Endothelial cell of umbilical vein (primary cell): ENCODE measurements around the gene HOXA4. TPM values are rescaled to one million over a fixed set of nuclear protein-coding genes. Genes with fewer than 3 reads are reported as not detected.
A peak's percentile ranks its signal among the peaks of the same experiment; 100 is the strongest.

Experiments used
- BruUV-seq: library from RNA; stranded (reverse); fragments of 400-500 nt; replicated peaks from 2 replicates; lab custom pipeline; 2021; lab: Mats Ljungman, UMichigan
- CTCF ChIA-PET: fragments of 300-600, 350-600 bp; sonication (Branson Sonifier 250); formaldehyde crosslinking; loops from one replicate; lab custom pipeline; 2021; ENCODE audit warnings: antibody characterized with exemption, inconsistent platforms; lab: Charles Lee
- POLR2A ChIA-PET: fragments of 300-600, 350-600 bp; sonication (Branson Sonifier 250); formaldehyde crosslinking; loops from one replicate; lab custom pipeline; 2021; ENCODE audit warnings: antibody characterized with exemption, inconsistent platforms; lab: Charles Lee
- DNase-seq: peaks from one replicate; pipeline ENCODE4 v3.0.0-alpha.2; 2011; ENCODE audit warnings: low read depth, low spot score
- FAIRE-seq: peaks from 2 replicates; lab custom pipeline; 2011; peaks lifted over from hg19 to GRCh38; lab: Jason Lieb, UNC
- H2AFZ ChIP-seq: 2 replicates; pipeline ENCODE4 v1.6.0; 2012; ENCODE audit warnings: low read depth, low read length, control low read depth, inconsistent platforms
- H3K27ac ChIP-seq: 2 replicates; pipeline ENCODE4 v1.5.1; 2011; ENCODE audit warnings: low read depth, mild to moderate bottlenecking, control low read depth, low read length, moderate library complexity; ENCODE audit not compliant: insufficient read depth
- H3K27me3 ChIP-seq, 2 experiments: 2 replicates each; pipeline versions ENCODE4 v1.6.0 to v1.6.1; 2011; ENCODE audit warnings: low read length in 2 of 2, mixed read lengths in 1 of 2; ENCODE audit not compliant: control insufficient read depth in 2 of 2, insufficient read depth in 2 of 2
- H3K36me3 ChIP-seq, 2 experiments: 2 replicates in 1 of 2; 3 replicates in 1 of 2; pipeline ENCODE4 v1.5.1; 2011; ENCODE audit warnings: low read length in 2 of 2, mild to moderate bottlenecking in 1 of 2, moderate library complexity in 1 of 2; ENCODE audit not compliant: control insufficient read depth in 2 of 2, insufficient read depth in 2 of 2; ENCODE audit errors: extremely low read depth in 1 of 2
- H3K4me1 ChIP-seq: 3 replicates; pipeline ENCODE4 v1.5.1; 2011; ENCODE audit warnings: mild to moderate bottlenecking, low read length; ENCODE audit not compliant: control insufficient read depth, insufficient read depth; ENCODE audit errors: extremely low read depth
- H3K4me2 ChIP-seq: 2 replicates; pipeline ENCODE4 v1.6.1; 2011; ENCODE audit warnings: low read length, control low read depth, mixed read lengths; ENCODE audit not compliant: insufficient read depth
- H3K4me3 ChIP-seq, 3 experiments: fragments of 200-600 bp in 1 of 3; sonication (generic), shearing (Covaris generic) in 1 of 3; replicated peaks in 1 of 3; 2 replicates each; pipeline ENCODE4 v1.5.1; 2011 to 2016; ENCODE audit warnings: control low read depth in 3 of 3, low read length in 3 of 3, mild to moderate bottlenecking in 2 of 3, inconsistent platforms in 1 of 3, low read depth in 1 of 3, moderate library complexity in 1 of 3; ENCODE audit not compliant: insufficient read depth in 1 of 3
- H3K79me2 ChIP-seq: 2 replicates; pipeline ENCODE4 v1.6.0; 2012; ENCODE audit warnings: low read length, inconsistent platforms; ENCODE audit not compliant: control insufficient read depth, insufficient read depth
- H3K9ac ChIP-seq: replicated peaks from 2 replicates; pipeline ENCODE3; 2011; ENCODE audit warnings: low read length, control low read depth; ENCODE audit not compliant: insufficient read depth; ENCODE audit errors: extremely low read depth
- H3K9me1 ChIP-seq: replicated peaks from 3 replicates; pipeline ENCODE4 v1.6.0; 2011; ENCODE audit warnings: mild to moderate bottlenecking, low read length; ENCODE audit not compliant: control insufficient read depth, insufficient read depth; ENCODE audit errors: extremely low read depth
- H3K9me3 ChIP-seq: replicated peaks from 2 replicates; pipeline ENCODE4 v1.5.1; 2012; ENCODE audit warnings: low read length, inconsistent platforms; ENCODE audit not compliant: control insufficient read depth, insufficient read depth
- H4K20me1 ChIP-seq: replicated peaks from 2 replicates; pipeline ENCODE3; 2011; ENCODE audit warnings: mild to moderate bottlenecking, low read length; ENCODE audit not compliant: control insufficient read depth, insufficient read depth; ENCODE audit errors: extremely low read depth
- CTCF ChIP-seq, 2 donors: IDR thresholded peaks; 1 replicate in 1 of 2; 2 replicates in 1 of 2; pipeline ENCODE4 v1.5.1; 2011; ENCODE audit warnings: low read length in 2 of 2, mild to moderate bottlenecking in 2 of 2, moderate library complexity in 2 of 2, control low read depth in 1 of 2, inconsistent platforms in 1 of 2, low read depth in 1 of 2; ENCODE audit not compliant: insufficient read depth in 1 of 2; ENCODE audit errors: extremely low read depth in 1 of 2
- EZH2 ChIP-seq: IDR thresholded peaks from 2 replicates; pipeline ENCODE4 v1.6.1; 2012; ENCODE audit warnings: borderline replicate concordance, low read depth, mild to moderate bottlenecking, moderate library complexity, low read length, inconsistent platforms; ENCODE audit not compliant: severe bottlenecking
- JUN ChIP-seq: IDR thresholded peaks from 2 replicates; pipeline ENCODE4 v1.6.1; 2011; ENCODE audit warnings: borderline replicate concordance, low read depth; ENCODE audit not compliant: insufficient read length, insufficient read depth
- MAX ChIP-seq: IDR thresholded peaks from 2 replicates; pipeline ENCODE4 v1.6.1; 2011; ENCODE audit not compliant: insufficient read depth, insufficient read length
- POLR2A ChIP-seq: IDR thresholded peaks from 2 replicates; pipeline ENCODE4 v1.6.1; 2012; ENCODE audit warnings: low read depth, mild to moderate bottlenecking, control low read depth, low read length
- POLR2AphosphoS5 ChIP-seq: IDR thresholded peaks from 2 replicates; pipeline ENCODE4 v1.6.1; 2012; ENCODE audit warnings: low read depth, mild to moderate bottlenecking, control low read depth, low read length, moderate library complexity; ENCODE audit not compliant: insufficient read depth
- dilution Hi-C: fragments of 300-500 bp; cut with MboI; formaldehyde crosslinking; loops from one replicate; pipeline ENCODE4 v1.15.0; 2019; ENCODE audit warnings: low sequenced_read_pairs; ENCODE audit not compliant: extremely low pct_ligation_motif_present
- intact Hi-C: fragments of 100-400 bp; cut with micrococcal nuclease; formaldehyde crosslinking; loops from one replicate; pipeline ENCODE4 v1.10.0; 2022
- polyA plus RNA-seq, 4 experiments: library from polyadenylated mRNA; depleted of rRNA in 3 of 4; stranded (reverse) in 3 of 4; unstranded in 1 of 4; fragments of >200 nt; gene quantifications; 2 replicates each; pipeline versions ENCODE4 v1.2.1 to v1.2.3, GENCODE V29; 2011 to 2012; ENCODE audit warnings: missing spikeins in 1 of 4
- total RNA-seq: library from RNA; stranded (reverse); gene quantifications from 2 replicates; pipeline ENCODE4 v1.2.3, GENCODE V29; 2021

HOXA4 gene
- total and polyA plus RNA-seq, 2 donors (not counting 3 experiments of a cell fraction or from before 2014, with no cell fraction given): 4.9 to 8.1 TPM

- Histone ChIP-seq H3K36me3 (no peaks in the 10 kb centered on the region), H3K4me2 (peak overlapping the region; percentile 98), H3K4me1 (peaks cover 57% of the 10 kb centered on the region), H3K4me3 (peak overlapping the region; percentile 44 to 88 (median 59)), H2AFZ (no peak overlapping the region), H3K9me3 (no peaks in the 10 kb centered on the region), H3K9me1 (no peaks in the 10 kb centered on the region), H3K9ac (peak overlapping the region; percentile 91), H3K79me2 (peaks cover 100% of the 10 kb centered on the region), H3K27ac (peak overlapping the region; percentile 96), H3K27me3 (no peaks in the 10 kb centered on the region), H4K20me1 (no peaks in the 10 kb centered on the region)
- POLR2A ChIA-PET: interaction anchor here (0.7 to 1.6 kb wide), 2 partner anchors 19 to 71 kb away, joined by 4 read pairs; partner anchors contain the start of gene HOXA3
- FAIRE-seq: peak; percentile 33
- intact Hi-C loops: loop anchor here (1.0 kb wide), 2 partner anchors 8 to 13 kb away; no protein-coding TSS in a partner anchor
- no peak for DNase-seq
- BruUV-seq: no TSS peak
- CTCF ChIA-PET: interaction anchor here (0.7 to 7.4 kb wide), 7 partner anchors 7 to 51 kb away, joined by 3 to 86 read pairs (median 14); partner anchors contain the start of genes HOXA11 and HOXA3
- TF ChIP-seq EZH2 (no peak), POLR2A (no peak), POLR2AphosphoS5 (peak; percentile 47), CTCF (IDR thresholded peaks at IDR 0.05; ENCODE audit: extremely low read depth in 1 of 2, insufficient read depth in 1 of 2, low read depth in 1 of 2, low read length in 2 of 2) (no peak), MAX (no peak), JUN (no peak)
- dilution Hi-C loops: loop anchor here (25.0 kb wide), 1 partner anchor 984 kb away; no protein-coding TSS in a partner anchor
Observed at GRCh38 chr7:27171637-27172314, 41.2 kb upstream of the HOXA4 start.
